HG03432 (cell line): ENCODE data around the gene ETV3L.
"Not testable (repeated sequence)": the region's sequence is repeated elsewhere in the genome, so short reads cannot be mapped to it uniquely, and the experiment has no call there.

Experiments used
- ATAC-seq: cut with Tn5 transposase; IDR thresholded peaks from one replicate; pipeline ENCODE4 v1.9.1; 2021; ENCODE audit warnings: mild to moderate bottlenecking, moderate library complexity; ENCODE audit not compliant: unreplicated experiment

ETV3L gene

DNA sequence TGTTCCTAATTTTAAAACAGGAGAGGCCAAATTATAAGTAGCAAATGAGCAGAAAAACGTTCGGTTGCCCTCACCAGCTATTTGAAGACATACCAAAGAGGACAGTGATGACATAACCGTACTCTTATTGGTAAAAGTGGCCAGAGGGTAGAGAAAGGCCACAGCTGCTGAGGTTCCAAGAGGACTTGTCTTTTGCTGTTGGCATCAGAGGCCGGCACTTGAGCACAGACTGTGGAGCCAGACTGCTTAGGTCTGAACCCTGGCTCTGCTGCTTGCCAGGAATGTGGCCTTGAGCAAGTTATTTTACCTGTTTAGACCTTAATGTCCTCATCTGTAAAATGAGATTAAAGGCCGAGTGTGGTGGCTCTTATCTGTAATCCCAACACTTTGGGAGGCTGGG lies 14.9 kb downstream of the ETV3L start:
- ATAC-seq: no peak

DNA sequence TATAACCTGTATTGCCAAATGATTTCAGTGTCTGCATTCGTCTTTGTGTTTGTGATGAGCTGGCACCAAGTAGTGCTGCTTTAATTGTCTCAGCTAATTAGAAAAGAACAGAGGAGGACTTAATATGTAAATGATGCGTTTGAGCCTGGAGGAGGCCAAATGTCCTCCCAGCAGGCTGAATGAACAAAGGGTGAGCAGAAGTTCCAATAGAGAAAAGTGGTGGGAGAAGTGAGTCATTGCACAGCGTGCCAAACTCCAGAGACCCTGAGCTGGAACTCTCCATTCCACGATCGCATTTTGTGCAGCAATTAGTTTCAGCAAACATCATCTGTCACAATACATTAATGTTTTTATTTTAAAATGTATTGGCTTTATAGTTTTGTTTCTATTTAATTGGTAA lies 17.9 kb downstream of the ETV3L start:
- no peak for ATAC-seq

DNA sequence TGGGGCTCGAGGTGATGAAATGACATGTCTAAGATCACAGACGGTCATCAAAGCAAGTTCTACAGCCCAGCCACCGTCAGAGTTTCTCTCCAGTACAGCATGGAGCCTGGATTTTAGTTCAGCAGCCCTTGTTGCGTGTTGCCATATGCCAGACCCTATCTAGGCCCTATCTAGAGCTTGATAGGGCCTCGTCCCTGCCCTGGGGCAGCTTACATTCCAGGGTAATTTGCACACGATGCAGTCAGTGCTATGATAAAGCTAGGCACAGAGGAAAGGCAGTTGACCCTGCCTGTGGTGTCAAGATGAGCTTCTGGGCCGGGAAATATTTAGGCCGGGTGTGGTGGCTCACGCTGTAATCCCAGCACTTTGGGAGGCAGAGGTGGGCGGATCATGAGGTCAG lies 18.9 kb downstream of the ETV3L start:
- no peak for ATAC-seq

DNA sequence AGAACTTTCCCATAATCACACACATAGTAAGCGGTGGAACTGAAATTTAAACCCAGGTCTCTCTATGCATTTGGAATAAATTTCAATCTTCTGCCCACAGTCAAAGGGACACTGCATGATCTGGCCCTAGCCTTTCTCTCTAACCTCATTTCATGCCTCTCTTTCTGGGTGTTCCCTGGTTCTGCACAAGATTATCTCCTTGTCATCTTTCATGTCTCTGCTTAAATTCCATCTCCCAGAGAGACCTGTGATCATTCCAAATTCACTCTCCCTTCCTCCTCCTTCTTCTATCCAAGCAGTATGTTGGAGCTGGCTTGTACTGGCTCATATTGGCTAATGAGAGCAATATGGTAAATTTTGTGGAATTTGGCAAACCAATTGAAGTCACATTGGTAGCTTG lies 22.2 kb downstream of the ETV3L start:
- no peak for ATAC-seq

DNA sequence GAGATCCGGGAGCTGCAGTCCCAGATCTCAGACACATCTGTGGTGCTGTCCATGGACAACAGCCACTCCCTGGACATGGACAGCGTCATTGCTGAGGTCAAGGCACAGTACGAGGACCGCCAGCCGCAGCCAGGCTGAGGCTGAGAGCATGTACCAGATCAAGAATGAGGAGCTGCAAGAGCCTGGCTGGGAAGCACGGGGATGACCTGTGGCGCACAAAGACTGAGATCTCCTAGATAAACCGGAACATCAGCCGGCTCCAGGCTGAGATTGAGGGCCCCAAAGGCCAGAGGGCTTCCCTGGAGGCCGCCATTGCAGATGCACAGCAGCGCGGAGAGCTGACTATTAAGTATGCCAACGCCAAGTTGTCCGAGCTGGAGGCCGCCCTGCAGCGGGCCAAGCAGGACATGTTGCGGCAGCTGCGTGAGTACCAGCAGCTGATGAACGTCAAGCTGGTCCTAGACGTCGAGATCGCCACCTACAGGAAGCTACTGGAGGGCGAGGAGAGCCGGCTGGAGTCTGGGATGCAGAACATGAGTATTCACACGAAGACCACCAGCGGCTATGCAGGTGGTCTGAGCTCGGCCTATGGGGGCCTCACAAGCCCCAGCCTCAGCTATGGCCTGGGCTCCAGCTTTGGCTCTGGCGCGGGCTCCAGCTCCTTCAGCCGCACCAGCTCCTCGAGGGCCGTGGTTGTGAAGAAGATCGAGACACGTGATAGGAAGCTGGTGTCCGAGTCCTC lies 25.5 kb downstream of the ETV3L start:
- ATAC-seq: no peak

DNA sequence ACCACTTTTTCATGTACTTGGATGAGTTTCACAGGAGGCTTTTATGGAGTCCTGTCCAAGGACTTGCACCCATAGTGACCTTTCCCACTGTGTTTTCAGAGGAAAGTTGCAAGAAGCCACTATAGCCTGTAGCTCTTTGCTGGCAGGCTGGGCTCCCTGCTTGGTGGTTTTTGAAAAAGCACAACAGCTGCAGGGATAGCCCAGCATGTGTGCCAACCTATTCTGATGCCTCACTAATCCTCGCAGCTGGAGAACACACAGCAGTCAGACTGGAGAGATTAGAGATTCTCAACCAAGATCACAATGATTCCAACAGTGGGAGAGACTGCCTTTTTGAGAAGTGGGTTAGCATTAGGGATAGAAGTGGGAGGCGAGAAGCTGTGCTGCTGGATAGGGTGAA lies 30.0 kb downstream of the ETV3L start:
- no peak for ATAC-seq

DNA sequence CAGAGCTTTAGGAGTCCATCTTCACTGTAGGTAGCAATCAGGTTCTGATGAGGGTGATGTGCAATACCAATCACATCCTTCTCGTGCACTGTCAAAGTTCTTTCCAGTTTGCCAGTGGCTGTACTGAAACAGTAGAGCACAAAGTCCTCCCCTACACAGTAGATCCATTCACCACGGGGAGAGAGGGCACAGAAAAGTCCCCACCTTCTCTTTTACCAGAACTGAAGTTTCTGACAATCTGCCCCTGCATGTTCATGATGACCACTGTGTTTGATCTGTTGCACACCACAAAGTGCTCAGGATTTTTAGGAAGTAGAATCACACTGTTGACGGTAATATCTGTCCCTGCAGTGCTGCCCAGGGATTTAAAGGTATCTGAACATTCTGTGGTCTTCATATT lies 40.4 kb downstream of the ETV3L start:
- not testable (repeated sequence) for ATAC-seq

DNA sequence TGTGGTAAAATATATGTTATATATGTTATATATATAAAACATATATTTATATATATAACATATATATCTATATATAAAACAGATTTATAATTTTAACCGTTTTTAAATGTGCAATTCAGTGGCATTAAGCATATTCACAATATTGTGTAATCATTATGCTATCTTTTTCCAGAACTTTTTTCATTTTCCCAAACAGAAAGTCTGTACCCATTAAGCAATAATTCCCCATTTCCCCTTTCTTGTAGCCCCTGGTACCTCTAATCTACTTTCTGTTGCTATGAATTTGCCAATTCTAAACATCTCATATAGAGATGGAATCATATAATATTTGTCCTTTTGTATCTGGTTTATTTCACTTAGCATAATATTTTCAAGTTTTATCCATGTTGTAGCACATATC lies 43.3 kb downstream of the ETV3L start:
- ATAC-seq: no peak

DNA sequence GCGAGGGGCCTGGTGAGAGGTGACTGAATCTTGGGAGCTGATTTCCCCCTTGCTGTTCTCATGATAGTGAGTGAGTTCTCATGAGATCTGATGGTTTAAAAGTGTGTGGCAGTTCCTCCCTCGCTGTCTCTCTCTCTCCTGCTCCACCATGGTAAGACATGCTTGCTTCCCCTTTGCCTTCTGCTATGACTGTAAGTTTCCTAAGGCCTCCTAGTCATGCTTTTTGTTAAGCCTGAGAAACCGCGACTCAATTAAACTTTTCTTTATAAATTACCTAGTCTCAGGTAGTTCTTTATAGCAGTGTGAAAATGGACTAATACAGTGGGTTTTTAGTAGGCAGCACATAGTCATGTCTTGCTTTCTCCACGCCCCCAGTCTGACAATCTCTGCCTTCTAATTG lies 43.9 kb downstream of the ETV3L start:
- ATAC-seq: not testable (repeated sequence)

DNA sequence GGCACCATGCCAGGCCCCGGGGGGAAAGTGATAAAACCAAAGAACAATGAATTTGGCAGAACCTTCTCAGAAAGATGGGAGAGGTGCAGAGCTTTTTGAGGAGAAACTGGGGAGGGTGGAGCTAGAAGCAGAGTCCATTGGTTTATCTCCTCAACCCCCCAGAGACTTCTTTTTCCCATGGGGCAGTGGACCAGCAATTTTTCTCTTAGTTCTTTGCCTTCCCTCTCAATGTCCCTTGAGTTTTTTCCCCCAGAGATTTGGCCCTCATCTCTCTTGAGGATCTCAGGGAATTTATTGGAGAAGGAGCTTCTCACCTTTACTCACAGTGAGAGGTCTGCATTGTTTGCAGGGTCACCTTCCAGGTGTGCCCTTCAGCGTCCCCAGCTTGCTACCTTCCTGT lies 48.8 kb downstream of the ETV3L start:
- ATAC-seq: no peak

DNA sequence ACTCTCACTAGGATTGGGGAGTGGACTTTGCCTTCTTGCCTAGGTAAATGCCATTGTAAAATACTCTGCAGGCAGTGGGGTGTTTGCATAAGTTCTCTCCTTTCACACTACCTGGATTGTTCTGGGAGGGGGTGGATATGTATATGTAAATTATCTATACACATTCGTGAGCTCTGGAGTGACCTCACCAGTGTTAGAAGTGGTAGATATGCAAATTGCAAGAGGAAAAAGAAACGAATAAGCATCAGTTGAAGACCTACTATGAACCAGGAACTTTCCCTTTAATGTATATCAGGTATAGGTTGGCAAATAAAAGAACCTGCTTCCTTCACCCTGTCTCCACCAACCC lies 52.6 kb downstream of the ETV3L start:
- no peak for ATAC-seq

DNA sequence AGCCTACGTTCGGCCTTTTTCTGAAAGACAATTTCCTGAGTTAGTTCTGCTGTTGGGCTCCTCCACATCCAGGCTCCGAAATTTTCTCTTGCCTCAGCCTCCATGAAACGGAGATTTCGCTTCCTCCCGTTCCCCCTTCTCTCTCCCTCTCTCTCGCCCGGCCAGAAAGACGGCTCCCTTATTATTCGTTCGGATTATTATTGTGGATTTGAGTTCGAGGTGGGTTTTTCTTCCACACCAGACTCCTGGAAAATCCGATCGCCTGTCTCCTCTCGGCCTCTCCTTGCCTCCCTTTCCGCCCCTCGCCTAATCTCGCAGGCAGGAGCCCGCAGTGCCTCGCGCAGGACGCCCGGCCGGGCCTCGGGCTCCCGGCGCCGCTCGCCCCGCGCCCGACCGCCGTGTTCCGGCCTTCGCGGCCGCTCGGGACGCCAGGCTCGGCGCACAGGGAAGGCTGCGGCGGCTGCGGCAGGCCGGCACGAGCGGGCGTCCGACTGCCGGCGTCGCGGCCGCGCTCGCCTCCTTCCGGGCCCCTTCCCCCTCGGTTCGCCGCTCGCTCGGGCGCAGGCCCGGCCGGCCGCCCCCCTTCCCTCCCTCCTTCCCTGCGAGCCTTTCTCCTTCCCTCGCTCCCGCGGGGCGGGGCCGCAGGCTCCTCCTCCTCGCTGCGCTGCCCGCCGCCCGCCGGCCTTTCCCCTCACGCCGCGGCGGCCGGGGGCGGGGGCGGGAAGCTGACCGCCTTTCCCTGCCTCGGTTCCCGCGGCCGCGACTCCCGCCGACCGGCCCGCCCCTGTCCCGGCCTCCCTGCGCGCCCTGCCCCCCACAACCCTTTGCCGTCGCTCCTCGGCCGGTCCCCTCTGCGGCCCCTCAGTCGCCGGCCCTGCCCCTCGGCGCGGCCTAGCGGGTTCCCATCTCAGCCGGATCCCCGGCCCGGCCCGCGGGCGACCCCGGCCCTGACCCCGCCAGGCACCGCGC lies 54.1 kb downstream of the ETV3L start, which contains the start of gene ARHGEF11:
Gene ARHGEF11, minus strand, starts transcription at position 493 of the 969 bp plus-strand sequence. CDS start 1,412 bp downstream, outside the sequence.
- ATAC-seq: peak; percentile 82

DNA sequence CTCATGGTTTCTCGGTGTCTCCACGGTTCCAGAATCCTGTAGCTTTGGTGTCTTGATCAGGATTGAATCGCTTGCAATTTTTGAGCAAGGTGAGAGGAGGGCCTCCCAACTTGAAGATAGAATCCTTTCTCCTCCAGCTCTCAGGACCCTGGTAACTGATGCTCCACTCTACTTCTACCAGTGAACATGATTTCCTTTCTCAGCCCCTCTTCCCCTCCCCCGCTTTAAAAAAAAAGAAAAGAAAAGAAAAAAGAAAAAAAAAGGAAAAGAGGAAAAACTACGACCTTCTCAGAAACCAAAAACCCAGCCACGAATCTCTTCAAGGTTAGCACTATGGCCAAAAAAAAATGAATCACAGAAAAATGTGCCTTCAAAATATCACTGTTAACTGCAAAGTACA lies 55.3 kb downstream of the ETV3L start:
- no peak for ATAC-seq

DNA sequence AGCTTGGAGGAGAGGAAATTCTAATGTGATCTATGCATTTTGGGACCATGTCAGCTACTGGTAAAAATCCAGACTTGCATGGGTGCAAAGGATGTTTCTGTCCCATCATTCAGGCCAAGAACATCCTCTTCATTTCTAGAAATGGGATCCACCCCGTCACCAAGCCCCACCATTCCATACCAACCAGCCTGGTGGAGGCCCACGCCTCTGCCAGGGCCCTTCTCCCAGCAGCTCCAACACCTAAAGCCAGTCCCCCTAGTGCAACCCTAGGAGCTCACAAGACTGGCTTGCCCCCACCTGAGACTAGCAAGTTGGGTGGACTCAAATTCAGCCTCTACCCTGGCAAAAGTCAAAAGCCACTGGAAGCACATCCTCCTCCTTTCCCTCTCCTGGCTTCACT lies 55.9 kb downstream of the ETV3L start:
- ATAC-seq: no peak

DNA sequence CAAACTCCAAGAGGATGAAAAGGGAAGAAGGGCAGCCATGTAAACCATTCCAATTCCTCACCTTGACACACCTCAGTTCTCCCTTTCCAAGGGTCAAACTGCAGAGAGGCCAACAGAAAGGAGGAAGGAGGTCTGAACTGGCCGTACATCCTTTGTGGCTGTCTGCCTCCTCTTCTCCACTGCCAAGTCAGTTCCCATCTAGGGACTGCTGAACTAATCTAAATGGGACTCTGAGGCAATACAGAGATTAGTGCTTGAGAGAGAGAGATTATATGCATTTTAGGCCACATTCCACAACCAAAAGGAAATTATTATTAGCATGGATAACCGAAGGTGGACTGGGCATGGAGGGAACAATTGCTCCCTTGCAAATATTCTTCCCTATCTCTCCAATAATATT lies 56.8 kb downstream of the ETV3L start:
- no peak for ATAC-seq
